ENCODE results near the gene GABRD. TPM values are rescaled to one million over a fixed set of nuclear protein-coding genes. Genes with fewer than 3 reads are reported as not detected.

The GABRD gene
- total RNA-seq, 2 donors from 2014 or later: not detected

DNA sequence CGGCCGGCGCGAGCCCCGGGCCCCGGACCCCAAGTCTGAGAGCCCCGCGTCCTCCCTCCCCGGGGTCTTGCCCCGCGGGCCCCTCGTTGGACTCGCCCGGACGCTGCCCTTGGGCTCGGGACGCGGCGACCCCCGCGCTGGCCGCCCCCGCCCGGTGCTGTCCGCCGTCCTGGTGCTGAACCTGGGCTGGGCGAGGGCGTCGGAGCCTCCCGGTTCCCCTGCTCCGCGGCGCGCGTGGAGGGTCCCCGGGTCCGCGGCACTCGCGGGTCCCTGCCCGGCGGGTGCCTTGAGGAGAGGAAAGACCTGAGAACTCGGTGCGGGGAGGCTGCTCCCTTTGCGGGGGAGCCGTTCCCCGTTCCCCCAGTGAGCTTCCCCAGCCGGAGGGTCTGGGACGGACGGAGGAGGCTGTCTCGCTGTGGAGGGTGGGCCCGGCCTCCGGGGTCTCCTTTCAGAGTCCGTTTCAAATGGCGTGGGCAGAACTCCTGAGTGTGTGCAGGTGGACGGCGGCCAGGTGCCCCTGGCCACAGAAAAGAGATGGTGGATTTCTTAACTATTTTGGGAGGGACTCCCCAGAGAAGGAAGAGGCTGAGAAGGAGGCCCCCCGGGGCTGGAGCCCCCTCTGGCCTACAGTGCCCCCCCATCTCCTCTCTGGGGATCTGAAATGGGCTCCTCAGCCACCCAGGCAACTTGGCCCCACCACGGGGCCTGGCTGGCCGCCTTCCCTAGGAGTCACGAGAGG, 595 bp downstream of the GABRD start:
- Histone ChIP-seq H3K4me1 (peaks cover 7% of the 10 kb centered on the region), H3K36me3 (replicated peaks in 1 of 2; ENCODE audit: insufficient read depth in 1 of 2, low read depth in 2 of 2) (no peaks in the 10 kb centered on the region), H3K27ac (no peak overlapping the region), H3K9me3 (no peaks in the 10 kb centered on the region), H3K4me3 (no peak overlapping the region), H3K27me3 (peaks cover 0 to 24% of the 10 kb centered on the region in 2 donors)
- TF ChIP-seq, protein P1, sequence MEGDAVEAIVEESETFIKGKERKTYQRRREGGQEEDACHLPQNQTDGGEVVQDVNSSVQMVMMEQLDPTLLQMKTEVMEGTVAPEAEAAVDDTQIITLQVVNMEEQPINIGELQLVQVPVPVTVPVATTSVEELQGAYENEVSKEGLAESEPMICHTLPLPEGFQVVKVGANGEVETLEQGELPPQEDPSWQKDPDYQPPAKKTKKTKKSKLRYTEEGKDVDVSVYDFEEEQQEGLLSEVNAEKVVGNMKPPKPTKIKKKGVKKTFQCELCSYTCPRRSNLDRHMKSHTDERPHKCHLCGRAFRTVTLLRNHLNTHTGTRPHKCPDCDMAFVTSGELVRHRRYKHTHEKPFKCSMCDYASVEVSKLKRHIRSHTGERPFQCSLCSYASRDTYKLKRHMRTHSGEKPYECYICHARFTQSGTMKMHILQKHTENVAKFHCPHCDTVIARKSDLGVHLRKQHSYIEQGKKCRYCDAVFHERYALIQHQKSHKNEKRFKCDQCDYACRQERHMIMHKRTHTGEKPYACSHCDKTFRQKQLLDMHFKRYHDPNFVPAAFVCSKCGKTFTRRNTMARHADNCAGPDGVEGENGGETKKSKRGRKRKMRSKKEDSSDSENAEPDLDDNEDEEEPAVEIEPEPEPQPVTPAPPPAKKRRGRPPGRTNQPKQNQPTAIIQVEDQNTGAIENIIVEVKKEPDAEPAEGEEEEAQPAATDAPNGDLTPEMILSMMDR (IDR thresholded peaks at IDR 0.05): no peak
- no peak for TF ChIP-seq POLR2A (IDR thresholded peaks at IDR 0.05)
- 18 to 19% methylated on average over 7 to 36 of the region's 61 CpGs for WGBS, 2 donors
- ATAC-seq (peak; percentile 45), DNase-seq (peak in 1 of 4 donors; percentile 24)
- intact Hi-C loops (cut with DNase I): no loop called here

DNA sequence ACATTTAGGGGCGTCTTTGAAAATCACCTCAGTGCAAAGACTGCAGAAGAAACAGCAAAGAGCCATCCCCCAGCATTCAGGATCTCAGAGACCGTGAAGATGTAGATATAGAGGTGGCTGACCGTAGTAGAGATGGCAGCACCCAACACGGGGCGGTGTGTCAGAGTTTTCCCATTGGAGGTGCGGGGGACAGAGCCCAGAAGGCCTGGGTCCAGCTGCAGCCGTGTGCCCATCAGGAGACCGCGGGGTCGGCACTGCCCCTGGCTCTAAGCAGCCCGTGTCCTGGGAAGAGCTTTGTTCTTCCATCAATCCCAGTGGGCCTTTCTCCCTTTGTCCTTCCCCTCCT, 1.1 kb downstream of the GABRD start:
- no peak for DNase-seq
- H3K27me3 ChIP-seq: peaks cover 0 to 24% of the 10 kb centered on the region in 2 donors

DNA sequence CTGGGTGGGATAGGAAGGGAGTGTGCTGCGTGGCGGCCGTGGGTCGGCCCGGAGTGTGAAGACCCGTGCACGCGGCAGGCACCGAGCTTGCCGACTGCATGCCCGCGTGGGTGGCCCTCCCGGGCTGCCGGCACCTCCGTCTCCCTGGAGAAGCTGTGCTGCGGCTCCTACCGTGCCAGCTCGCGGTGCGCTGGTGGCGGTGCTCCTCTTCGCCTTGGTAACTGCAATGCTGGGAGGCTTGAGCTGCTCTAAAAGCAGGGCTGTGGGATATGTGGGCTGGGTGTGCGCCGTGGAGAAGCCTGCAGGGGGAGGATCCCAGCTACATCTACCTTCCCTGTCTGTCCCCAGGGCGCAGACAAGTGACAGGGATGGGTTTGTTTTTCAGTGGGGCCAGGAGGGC, 2.4 kb downstream of the GABRD start:
- no peak for DNase-seq
- WGBS, 2 donors: 70 to 75% methylated on average over 12 to 23 of the region's 25 CpGs
- Histone ChIP-seq H3K27me3 (peaks cover 0 to 24% of the 10 kb centered on the region in 2 donors), H3K4me3 (no peak overlapping the region), H3K4me1 (peaks cover 7% of the 10 kb centered on the region), H3K36me3 (replicated peaks in 1 of 2; ENCODE audit: insufficient read depth in 1 of 2, low read depth in 2 of 2) (no peaks in the 10 kb centered on the region), H3K27ac (no peak overlapping the region), H3K9me3 (no peaks in the 10 kb centered on the region)
- TF ChIP-seq POLR2A (IDR thresholded peaks at IDR 0.05): no peak
- TF ChIP-seq, protein P1 (IDR thresholded peaks at IDR 0.05): no peak
- intact Hi-C loops (cut with DNase I): no loop called here
- no peak for ATAC-seq

More for the DNA sequence above, 1.1 kb downstream of the GABRD start:
- intact Hi-C loops (cut with DNase I): no loop called here
- no peaks in the 10 kb centered on the region for H3K36me3 ChIP-seq (replicated peaks in 1 of 2; ENCODE audit: insufficient read depth in 1 of 2, low read depth in 2 of 2)
- no peak overlapping the region for H3K27ac ChIP-seq
- WGBS, 2 donors: 63 to 79% methylated on average over 8 to 11 of the region's 11 CpGs
- no peak for TF ChIP-seq POLR2A (IDR thresholded peaks at IDR 0.05)
- TF ChIP-seq, protein P1 (IDR thresholded peaks at IDR 0.05): no peak
- no peaks in the 10 kb centered on the region for H3K9me3 ChIP-seq
- ATAC-seq: no peak
- H3K4me1 ChIP-seq: peaks cover 7% of the 10 kb centered on the region
- H3K4me3 ChIP-seq: no peak overlapping the region

DNA sequence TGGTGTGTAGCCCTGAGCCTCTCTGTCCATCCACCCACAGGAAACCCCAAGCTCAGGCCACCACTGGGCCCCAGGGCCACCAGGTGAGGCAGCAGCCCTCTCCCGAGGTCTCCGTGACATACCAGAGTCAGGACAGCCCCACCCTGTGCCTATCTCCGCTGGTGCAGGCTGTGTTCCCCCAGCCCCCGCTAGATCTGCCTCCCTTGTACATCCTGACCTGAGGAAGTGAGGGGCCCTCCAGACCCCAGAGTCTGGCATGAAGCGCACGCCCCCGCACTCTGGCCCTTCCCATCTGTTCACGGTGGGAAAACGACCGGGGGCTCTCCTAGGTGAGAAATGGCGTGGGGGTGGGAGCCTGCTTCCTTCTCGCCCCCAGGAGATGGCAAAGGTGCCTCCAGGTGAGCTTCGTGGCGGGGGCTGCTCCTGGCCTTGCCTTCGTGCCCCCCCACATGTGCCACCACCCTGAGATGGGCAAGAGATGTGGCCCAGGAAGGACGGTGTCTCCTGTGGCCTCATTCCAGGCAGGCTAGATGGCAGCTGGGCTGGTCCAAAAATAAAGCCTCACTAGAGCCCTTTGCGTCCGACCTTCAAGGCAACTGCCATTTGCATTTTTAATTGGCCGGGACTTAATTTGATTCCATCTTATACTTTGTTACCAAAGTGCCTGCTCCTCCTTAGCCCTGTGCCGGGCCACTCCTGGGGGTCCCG, 3.1 kb downstream of the GABRD start:
- H3K27me3 ChIP-seq: peaks cover 0 to 24% of the 10 kb centered on the region in 2 donors
- H3K36me3 ChIP-seq (replicated peaks in 1 of 2; ENCODE audit: insufficient read depth in 1 of 2, low read depth in 2 of 2): no peaks in the 10 kb centered on the region
- TF ChIP-seq, protein P1 (IDR thresholded peaks at IDR 0.05): no peak
- no peak for TF ChIP-seq POLR2A (IDR thresholded peaks at IDR 0.05)
- WGBS, 2 donors: 61 to 63% methylated on average over 16 to 21 of the region's 21 CpGs
- no peak for ATAC-seq
- no peak overlapping the region for H3K4me3 ChIP-seq
- DNase-seq: no peak
- no peak overlapping the region for H3K27ac ChIP-seq
- intact Hi-C loops (cut with DNase I): no loop called here
- H3K4me1 ChIP-seq: peaks cover 7% of the 10 kb centered on the region
- no peaks in the 10 kb centered on the region for H3K9me3 ChIP-seq

Measured in body of pancreas (tissue), 4 donors.